Thoracic aorta endothelial cell (primary cell): ENCODE measurements around the gene ARL5A. TPM values are rescaled to one million over a fixed set of nuclear protein-coding genes. Genes with fewer than 3 reads are reported as not detected.

Experiments used
- total RNA-seq: library from RNA; depleted of rRNA; stranded (reverse); fragments of >200 nt; gene quantifications from 2 replicates; pipeline ENCODE4 v1.2.3, GENCODE V29; 2012

ARL5A gene, protein sequence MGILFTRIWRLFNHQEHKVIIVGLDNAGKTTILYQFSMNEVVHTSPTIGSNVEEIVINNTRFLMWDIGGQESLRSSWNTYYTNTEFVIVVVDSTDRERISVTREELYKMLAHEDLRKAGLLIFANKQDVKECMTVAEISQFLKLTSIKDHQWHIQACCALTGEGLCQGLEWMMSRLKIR
- total RNA-seq: 128 and 135 TPM in 2 replicates

DNA sequence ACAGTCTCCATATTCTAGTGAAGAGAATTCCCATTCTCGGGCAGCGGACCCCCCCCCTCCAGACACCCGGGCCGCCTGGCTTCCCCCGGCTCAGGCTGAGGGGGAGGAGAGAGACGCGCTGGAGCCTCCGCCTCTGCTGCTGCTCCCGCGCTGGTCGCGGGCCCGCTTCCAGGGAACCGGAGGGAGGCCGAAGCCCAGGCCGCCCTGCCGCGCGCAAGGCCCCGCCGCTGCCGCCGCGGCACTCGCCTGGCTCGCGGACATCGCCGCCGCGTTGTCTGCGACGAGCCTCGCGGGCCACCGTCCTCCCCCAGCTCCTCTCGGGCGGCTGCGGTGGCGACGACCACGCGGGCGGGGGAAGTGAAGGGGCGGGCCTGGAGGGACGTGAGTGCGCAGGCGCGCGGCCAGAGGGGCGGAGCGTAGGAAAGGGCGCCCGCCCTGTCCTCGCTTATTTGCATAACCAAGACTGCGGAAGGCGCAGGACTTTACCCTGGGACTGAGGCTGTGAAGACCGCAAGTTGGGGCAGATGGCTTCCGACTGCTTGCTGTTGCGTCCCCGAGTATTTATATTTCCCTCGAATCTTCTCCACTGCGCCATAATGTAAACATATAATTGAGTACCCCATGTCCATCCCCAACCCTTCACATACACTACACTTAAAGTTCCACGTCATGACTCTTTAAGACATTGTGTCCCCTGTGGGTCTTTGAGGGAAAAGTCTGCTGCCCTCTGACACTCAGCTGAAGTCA, at the start of gene ARL5A:
TSS of gene ARL5A (minus strand) at position 279 of the 747 bp plus-strand sequence. CDS start at position 34, 245 bp downstream.

Other genes with a start within 250 kb of the ARL5A start
- 1.2 and 1.3 TPM in 2 replicates for gene NEB, start 93.9 kb downstream of the ARL5A start, total RNA-seq